Activated T-cell treated with anti-CD3 and anti-CD28 coated beads, Interleukin-2, amount 50 U/mL, for 72 hours (primary cell): ENCODE measurements around the gene STK16. TPM values are rescaled to one million over a fixed set of nuclear protein-coding genes. Genes with fewer than 3 reads are reported as not detected.

Experiments
- ATAC-seq, 2 donors: fragments of 150-1000 bp; cut with Tn5 transposase; replicated peaks in 1 of 2; 2 replicates each; pipeline ENCODE4 v1.10.0; 2021; ENCODE audit warnings: moderate library complexity in 2 of 2, mild to moderate bottlenecking in 1 of 2
- DNase-seq, 2 donors: peaks; one replicate each; pipeline ENCODE4 v3.0.0; 2021 to 2022; ENCODE audit warnings: mixed read lengths in 1 of 2
- H3K27ac Mint-ChIP-seq: one replicate; pipeline ENCODE4 v1.8.0; 2022; ENCODE audit warnings: mild to moderate bottlenecking, moderate library complexity, mixed read lengths
- H3K27me3 Mint-ChIP-seq: one replicate; pipeline ENCODE4 v1.8.0; 2022; ENCODE audit warnings: low read depth, mixed read lengths
- H3K36me3 Mint-ChIP-seq, 2 donors: one replicate each; pipeline ENCODE4 v1.8.0; 2022; ENCODE audit warnings: mixed read lengths in 2 of 2, mild to moderate bottlenecking in 1 of 2; ENCODE audit not compliant: insufficient read depth in 2 of 2
- H3K4me1 Mint-ChIP-seq: one replicate; pipeline ENCODE4 v1.8.0; 2022; ENCODE audit warnings: low read depth, mixed read lengths
- H3K4me3 Mint-ChIP-seq, 2 donors: one replicate each; pipeline ENCODE4 v1.8.0; 2022; ENCODE audit warnings: mild to moderate bottlenecking in 2 of 2, mixed read lengths in 2 of 2, moderate library complexity in 2 of 2
- H3K9me3 Mint-ChIP-seq, 2 donors: one replicate each; pipeline ENCODE4 v1.8.0; 2022; ENCODE audit warnings: mixed read lengths in 2 of 2
- total RNA-seq, 2 donors: library from RNA; stranded (reverse); gene quantifications; one replicate each; pipeline ENCODE4 v1.2.3, GENCODE V29; 2022

The STK16 gene
- total RNA-seq, 2 donors from 2014 or later, result 36.8 to 46.0 TPM

DNA sequence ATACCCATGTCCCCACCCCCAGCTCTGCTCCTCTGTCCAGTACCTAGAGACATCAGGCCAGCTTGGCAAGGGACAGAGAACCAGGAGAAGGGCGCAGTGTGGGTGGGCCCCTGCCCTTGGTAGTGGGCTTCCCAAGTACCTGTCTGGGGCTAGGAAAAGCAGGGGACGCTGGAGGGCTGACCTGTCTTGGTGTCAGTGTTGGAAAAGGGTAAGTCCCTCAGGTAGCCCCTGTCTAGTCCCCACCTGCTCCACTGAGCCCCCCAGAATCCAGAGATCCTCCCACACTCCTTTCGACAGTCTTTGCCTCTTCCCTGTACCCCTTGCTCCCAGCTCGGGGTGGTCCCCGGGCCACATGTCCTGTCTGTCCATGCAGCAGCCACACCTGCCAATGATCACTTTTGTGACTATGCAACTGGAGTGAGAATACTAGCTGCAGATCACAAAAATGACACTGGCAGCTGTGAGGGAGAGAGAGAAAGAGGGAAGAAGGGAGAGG lies 48.5 kb downstream of the STK16 start:
- ATAC-seq (no peak), DNase-seq (no peak)
- H3K27me3 Mint-ChIP-seq, result peaks cover 6% of the 10 kb centered on the region
- H3K4me3 Mint-ChIP-seq, result peak overlapping the region; percentile 82 to 88
- peaks cover 20% of the 10 kb centered on the region for H3K4me1 Mint-ChIP-seq
- H3K36me3 Mint-ChIP-seq, result no peaks in the 10 kb centered on the region
- H3K9me3 Mint-ChIP-seq, result no peaks in the 10 kb centered on the region
- H3K27ac Mint-ChIP-seq, result no peak overlapping the region

DNA sequence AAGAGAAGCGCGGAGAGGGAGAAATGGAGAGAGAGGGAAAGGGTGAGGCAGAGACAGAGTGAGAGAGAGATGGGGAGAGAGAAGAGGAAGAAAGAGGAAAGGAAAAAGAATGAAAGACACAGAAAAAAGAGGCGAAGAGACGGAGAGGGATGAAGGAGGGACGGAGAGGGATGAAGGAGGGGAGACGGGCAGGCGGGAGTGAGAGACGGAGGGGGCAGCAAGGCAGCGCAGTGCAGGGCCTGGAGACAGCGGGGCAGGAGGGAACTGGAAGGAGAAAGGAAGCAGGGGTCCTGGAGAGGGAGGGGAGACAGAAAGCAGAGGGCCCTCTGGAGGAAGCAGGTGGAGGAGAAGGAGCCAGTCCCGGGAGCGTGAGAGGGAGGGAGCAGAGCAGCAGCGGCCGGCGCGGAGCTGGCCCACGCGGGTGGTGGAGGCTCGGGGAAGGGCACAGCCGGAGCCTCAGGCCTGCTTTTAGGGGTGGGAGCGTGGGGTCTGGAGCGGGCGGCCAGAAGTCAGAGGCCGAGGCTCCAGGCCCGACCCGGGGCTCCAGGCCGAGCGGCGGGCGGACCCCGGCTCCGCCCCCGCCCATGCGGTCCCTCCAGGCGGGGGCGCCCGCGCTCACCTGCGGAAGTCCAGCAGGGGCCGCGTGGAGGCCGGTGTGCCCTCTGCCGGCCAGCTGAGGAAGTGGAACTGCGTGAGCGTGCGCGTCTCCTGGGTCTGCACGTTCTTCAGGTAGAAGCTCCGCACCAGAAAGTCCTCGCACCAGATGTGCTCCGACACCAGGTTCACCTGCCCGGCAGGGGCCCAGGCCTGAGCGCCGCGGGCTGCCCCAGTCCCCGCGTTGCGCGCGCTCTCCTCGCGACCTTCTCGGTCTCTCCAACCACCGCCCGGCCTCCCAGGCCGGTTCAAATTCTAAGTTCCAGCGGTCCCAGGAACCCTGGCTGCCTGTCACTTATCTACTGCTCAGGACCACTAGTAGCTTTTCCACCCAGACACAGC lies 49.4 kb downstream of the STK16 start:
- Mint-ChIP-seq H3K4me3 (peak overlapping the region; percentile 82 to 88), H3K27me3 (peaks cover 6% of the 10 kb centered on the region), H3K36me3 (no peaks in the 10 kb centered on the region), H3K9me3 (no peaks in the 10 kb centered on the region), H3K27ac (peak overlapping the region; percentile 79), H3K4me1 (peaks cover 23% of the 10 kb centered on the region)
- peak; percentile 85 to 88 for ATAC-seq
- peak; percentile 91 to 94 for DNase-seq

DNA sequence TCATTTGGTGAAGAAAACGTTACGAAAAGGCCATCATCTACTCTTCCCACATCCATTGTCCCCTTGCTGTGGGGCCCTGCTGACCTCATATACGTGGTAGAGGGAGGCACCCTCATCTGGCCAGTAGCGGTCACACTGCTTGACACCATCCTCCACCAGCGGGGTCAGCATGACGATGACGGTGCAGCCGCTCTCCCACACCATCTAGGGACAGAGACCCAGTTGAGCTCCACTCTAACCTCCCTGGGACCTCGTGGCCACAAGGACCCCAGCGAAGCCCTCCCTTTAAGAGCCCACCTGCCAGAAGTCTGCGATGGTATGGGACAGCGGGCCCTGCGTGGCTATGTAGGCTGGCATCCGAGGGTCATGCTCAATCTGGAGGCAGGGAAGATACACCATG lies 50.9 kb downstream of the STK16 start:
- Mint-ChIP-seq H3K9me3 (no peaks in the 10 kb centered on the region), H3K4me1 (peaks cover 23% of the 10 kb centered on the region), H3K4me3 (no peak overlapping the region), H3K36me3 (no peaks in the 10 kb centered on the region), H3K27ac (no peak overlapping the region), H3K27me3 (peaks cover 10% of the 10 kb centered on the region)
- ATAC-seq (no peak), DNase-seq (no peak)

DNA sequence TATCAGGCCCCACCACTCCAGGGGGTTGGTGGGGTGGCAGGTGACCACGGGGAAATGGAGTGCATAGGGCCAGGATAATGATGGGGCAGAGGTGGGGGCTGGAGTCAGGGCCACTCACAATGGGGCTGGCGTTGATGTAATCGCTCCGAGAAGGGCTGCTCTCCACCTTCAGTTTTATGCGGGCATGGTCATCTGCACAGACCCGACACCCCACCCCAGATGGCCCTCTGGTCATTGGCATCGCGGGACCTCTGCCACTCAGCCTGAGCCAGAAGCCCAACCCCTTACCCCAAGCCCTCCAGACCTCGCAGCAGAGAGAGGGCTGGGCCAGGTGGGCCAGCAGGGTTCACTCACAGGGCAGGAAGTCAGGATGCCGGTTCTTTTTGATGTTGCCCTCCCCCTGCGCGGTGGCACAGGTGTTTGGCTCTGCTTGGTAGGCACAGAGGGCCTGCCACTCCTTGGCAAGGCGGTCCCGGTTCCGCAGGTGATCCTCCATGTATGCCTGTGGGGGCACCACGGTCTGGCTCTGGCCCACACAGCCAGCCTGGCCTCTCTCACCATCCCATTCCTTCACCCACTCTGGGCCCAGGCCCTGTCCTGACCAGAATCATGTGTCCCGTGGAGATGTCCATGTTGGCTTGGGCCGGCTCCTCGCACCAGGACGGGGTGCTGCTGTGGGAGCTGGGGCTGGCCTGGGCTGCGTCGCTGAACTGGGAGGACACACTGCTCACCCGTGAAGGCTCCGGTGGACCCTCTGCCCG lies 51.5 kb downstream of the STK16 start:
- H3K36me3 Mint-ChIP-seq, result no peaks in the 10 kb centered on the region
- no peak overlapping the region for H3K27ac Mint-ChIP-seq
- H3K27me3 Mint-ChIP-seq, result peaks cover 16% of the 10 kb centered on the region
- DNase-seq, result no peak
- H3K4me3 Mint-ChIP-seq, result no peak overlapping the region
- peaks cover 23% of the 10 kb centered on the region for H3K4me1 Mint-ChIP-seq
- no peaks in the 10 kb centered on the region for H3K9me3 Mint-ChIP-seq
- ATAC-seq, result no peak

DNA sequence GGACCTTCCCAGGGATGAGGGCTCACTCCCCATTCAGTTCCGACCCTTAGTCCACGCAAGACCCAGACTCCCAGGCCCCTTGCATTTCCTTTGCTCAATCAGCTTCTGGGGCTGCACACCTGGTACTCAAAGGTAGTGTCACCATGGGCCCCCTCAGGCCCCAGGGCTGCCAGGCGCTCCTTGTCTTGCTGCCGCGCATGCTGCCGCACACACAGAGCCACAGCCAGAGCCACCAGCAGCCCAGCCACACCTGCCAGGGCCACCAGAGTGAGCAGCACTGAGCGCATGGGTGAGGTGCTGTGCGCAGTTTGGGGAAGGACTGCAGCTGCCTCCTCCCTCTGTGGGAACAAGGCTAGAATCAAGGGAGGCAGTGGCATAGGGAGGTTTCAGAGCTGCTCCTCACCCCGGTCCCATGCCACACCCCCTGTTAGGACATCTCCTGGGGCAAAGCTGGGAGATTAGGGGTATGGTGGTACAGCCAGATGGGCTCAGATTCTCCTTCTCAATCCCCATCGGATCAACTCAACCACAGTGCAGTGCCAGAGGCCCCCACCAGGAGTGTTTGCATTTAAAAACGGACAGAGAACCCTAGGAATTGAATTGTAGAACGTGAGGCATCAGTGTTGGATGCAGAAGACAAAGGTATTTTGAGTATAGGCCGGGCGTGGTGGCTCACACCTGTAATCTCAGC lies 52.6 kb downstream of the STK16 start:
- DNase-seq (no peak), ATAC-seq (no peak)
- Mint-ChIP-seq H3K4me1 (peaks cover 23% of the 10 kb centered on the region), H3K36me3 (no peaks in the 10 kb centered on the region), H3K27ac (no peak overlapping the region), H3K9me3 (no peaks in the 10 kb centered on the region), H3K4me3 (no peak overlapping the region), H3K27me3 (peaks cover 22% of the 10 kb centered on the region)

DNA sequence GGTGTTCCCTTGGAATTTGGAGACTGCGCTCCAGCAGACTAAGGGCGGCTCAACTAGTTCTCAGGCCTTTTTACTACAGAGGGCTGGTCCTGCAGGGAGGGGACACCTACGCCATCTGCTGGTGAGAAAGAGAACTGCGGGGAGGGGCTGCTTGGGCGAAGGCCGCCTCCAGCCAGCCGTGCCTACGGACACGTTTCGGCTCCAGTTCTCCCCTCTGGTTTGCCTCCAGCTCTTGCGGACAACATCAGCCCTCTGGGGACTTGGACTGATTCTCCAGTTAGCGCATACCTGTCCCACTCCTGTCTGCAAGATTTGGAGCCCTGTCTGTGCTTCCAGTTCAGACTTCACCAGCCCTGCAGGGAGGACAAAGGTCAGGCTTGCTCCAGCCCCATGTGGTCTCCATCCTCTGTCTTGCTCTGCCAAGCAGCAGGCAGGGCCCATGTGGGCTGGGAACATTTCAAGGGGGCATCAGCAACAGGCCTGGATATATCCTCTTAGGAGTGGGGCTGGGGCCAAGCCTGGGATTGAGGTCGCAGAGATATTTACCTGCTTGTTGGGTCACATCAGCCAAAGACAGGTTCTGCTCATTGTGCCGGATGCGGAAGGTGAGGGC lies 53.6 kb downstream of the STK16 start:
- DNase-seq (peak; percentile 89 to 92), ATAC-seq (peak; percentile 59 to 64)
- Mint-ChIP-seq H3K27me3 (peaks cover 29% of the 10 kb centered on the region), H3K4me3 (peak overlapping the region; percentile 15 to 27), H3K9me3 (no peaks in the 10 kb centered on the region), H3K36me3 (no peaks in the 10 kb centered on the region), H3K4me1 (peaks cover 20% of the 10 kb centered on the region), H3K27ac (no peak overlapping the region)

DNA sequence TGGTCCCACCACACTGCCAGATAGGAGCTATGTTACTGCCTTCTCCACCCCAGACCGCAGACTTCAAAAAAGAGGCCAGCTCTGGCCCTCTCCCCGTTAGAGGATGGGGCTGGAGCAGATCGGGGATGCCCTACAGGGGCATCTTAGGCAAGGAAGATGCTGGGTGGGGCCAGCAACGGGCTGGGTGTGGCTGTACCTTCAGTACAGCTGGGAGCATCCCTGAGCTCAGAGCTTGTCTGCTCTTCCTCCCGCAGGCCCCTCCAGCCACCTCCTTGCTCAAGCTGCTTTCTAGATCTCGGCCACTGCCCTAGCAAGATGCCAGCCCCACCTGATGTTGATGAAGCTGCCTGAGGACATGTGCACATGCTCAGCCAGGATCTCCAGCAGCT lies 54.1 kb downstream of the STK16 start:
- Mint-ChIP-seq H3K27me3 (peaks cover 33% of the 10 kb centered on the region), H3K4me3 (peak overlapping the region; percentile 15 to 27), H3K9me3 (no peaks in the 10 kb centered on the region), H3K36me3 (no peaks in the 10 kb centered on the region), H3K27ac (no peak overlapping the region), H3K4me1 (peaks cover 15% of the 10 kb centered on the region)
- DNase-seq, result no peak
- ATAC-seq, result no peak

Other genes with a start within 250 kb of the STK16 start
- gene CFAP65, start 204.0 kb upstream of the STK16 start, total RNA-seq, result not detected
- gene IHH, start 184.6 kb upstream of the STK16 start, total RNA-seq, result under 1 TPM; 0.12 to 0.14 TPM
- 10 to 100 TPM; 19.8 to 21.1 TPM for gene NHEJ1, start 84.7 kb upstream of the STK16 start, total RNA-seq
- gene SLC23A3, start 75.5 kb upstream of the STK16 start, total RNA-seq, result 1 to 10 TPM; 3.1 to 4.0 TPM
- gene CNPPD1, start 68.6 kb upstream of the STK16 start, total RNA-seq, result 10 to 100 TPM; 53.5 to 54.5 TPM
- 10 to 100 TPM; 53.7 to 66.8 TPM for gene RETREG2, start 67.2 kb upstream of the STK16 start, total RNA-seq
- 10 to 100 TPM; 45.5 to 47.7 TPM for gene ZFAND2B, start 38.7 kb upstream of the STK16 start, total RNA-seq
- gene ABCB6, start 26.5 kb upstream of the STK16 start, total RNA-seq, result 1 to 10 TPM; 8.5 to 8.8 TPM
- 10 to 100 TPM; 48.5 to 51.4 TPM for gene ATG9A, start 15.8 kb upstream of the STK16 start, total RNA-seq
- gene ANKZF1, start 15.7 kb upstream of the STK16 start, total RNA-seq, result 100 to 1,000 TPM; 101 to 117 TPM
- 1 to 10 TPM; 2.3 to 3.4 TPM for gene GLB1L, start within 50 bp of the STK16 start, total RNA-seq
- gene TUBA4B, start 7.8 kb downstream of the STK16 start, total RNA-seq, result not detected
- gene TUBA4A, start 8.4 kb downstream of the STK16 start, total RNA-seq, result 10 to 100 TPM; 82.0 to 99.8 TPM
- gene DNAJB2, start 33.9 kb downstream of the STK16 start, total RNA-seq, result 10 to 100 TPM; 71.1 to 88.1 TPM
- gene PTPRN, start 63.9 kb downstream of the STK16 start, total RNA-seq, result 1 to 10 TPM; 1.7 to 2.5 TPM
- gene RESP18, start 87.3 kb downstream of the STK16 start, total RNA-seq, result not detected
- 10 to 100 TPM; 61.5 to 71.0 TPM for gene DNPEP, start 142.4 kb downstream of the STK16 start, total RNA-seq
- under 1 TPM in 1 of 2 donors, not detected in 1; 0.10 TPM for gene DES, start 172.9 kb downstream of the STK16 start, total RNA-seq
- gene SPEG, start 189.4 kb downstream of the STK16 start, total RNA-seq, result 1 to 10 TPM; 4.8 to 6.9 TPM